ENCODE data around the gene DYNLL1. TPM values are rescaled to one million over a fixed set of nuclear protein-coding genes. Genes with fewer than 3 reads are reported as not detected.
A peak's percentile ranks its signal among the peaks of the same experiment; 100 is the strongest.

The DYNLL1 gene
- polyA plus RNA-seq, 2 of the 4 experiments (the other 2 are of a cell fraction), result 735 to 744 TPM

GRCh38 chr12:120479458-120479857, 16.5 kb upstream of the DYNLL1 start:
- ChIA-PET CTCF (interaction anchor here (1.6 kb wide), 1 partner anchor 9 kb away, joined by 6 read pairs; the partner anchor contains the start of gene SRSF9), POLR2A (interaction anchor here (0.6 kb wide), 1 partner anchor 13 kb away, joined by 3 read pairs; no protein-coding TSS in a partner anchor)
- no peak for DNase-seq (ENCODE audit: low read depth in 1 of 2, low spot score in 1 of 2)
- no peak for FAIRE-seq
- TF ChIP-seq, protein P1, sequence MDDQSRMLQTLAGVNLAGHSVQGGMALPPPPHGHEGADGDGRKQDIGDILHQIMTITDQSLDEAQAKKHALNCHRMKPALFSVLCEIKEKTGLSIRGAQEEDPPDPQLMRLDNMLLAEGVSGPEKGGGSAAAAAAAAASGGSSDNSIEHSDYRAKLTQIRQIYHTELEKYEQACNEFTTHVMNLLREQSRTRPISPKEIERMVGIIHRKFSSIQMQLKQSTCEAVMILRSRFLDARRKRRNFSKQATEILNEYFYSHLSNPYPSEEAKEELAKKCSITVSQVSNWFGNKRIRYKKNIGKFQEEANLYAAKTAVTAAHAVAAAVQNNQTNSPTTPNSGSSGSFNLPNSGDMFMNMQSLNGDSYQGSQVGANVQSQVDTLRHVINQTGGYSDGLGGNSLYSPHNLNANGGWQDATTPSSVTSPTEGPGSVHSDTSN (IDR thresholded peaks at IDR 0.05), result no peak
- no peak for TF ChIP-seq CEBPB (IDR thresholded peaks at IDR 0.05)
- TF ChIP-seq NFE2L2 (conservative IDR thresholded peaks at IDR 0.05; ENCODE audit: low read length), result no peak
- no peak for TF ChIP-seq HEYL (CRISPR knock-in tag; IDR thresholded peaks at IDR 0.05)
- TF ChIP-seq MAFK (IDR thresholded peaks at IDR 0.05; ENCODE audit: partially characterized antibody), result no peak
- no peak for TF ChIP-seq CHD4 (IDR thresholded peaks at IDR 0.05; ENCODE audit: borderline replicate concordance)
- no peak for TF ChIP-seq SMC3 (IDR thresholded peaks at IDR 0.05)
- TF ChIP-seq, protein P2, sequence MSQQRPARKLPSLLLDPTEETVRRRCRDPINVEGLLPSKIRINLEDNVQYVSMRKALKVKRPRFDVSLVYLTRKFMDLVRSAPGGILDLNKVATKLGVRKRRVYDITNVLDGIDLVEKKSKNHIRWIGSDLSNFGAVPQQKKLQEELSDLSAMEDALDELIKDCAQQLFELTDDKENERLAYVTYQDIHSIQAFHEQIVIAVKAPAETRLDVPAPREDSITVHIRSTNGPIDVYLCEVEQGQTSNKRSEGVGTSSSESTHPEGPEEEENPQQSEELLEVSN (IDR thresholded peaks at IDR 0.05; ENCODE audit: borderline replicate concordance, low read depth), result no peak
- TF ChIP-seq HOXB5 (CRISPR knock-in tag; IDR thresholded peaks at IDR 0.05), result no peak
- peak in 1 of 2 experiments; percentile 34; a peak in 3 of 6 replicates for ATAC-seq
- 84% methylated on average over 1 of the region's 1 CpG for WGBS (ENCODE audit: missing lambda C conversion rate)
- H3K4me3 ChIP-seq, result no peak overlapping the region
- no peak overlapping the region for H3K4me2 ChIP-seq
- peaks cover 13% of the 10 kb centered on the region for H3K4me1 ChIP-seq
- H3K9me3 ChIP-seq, result no peaks in the 10 kb centered on the region
- H3K27ac ChIP-seq, result no peak overlapping the region

DNA sequence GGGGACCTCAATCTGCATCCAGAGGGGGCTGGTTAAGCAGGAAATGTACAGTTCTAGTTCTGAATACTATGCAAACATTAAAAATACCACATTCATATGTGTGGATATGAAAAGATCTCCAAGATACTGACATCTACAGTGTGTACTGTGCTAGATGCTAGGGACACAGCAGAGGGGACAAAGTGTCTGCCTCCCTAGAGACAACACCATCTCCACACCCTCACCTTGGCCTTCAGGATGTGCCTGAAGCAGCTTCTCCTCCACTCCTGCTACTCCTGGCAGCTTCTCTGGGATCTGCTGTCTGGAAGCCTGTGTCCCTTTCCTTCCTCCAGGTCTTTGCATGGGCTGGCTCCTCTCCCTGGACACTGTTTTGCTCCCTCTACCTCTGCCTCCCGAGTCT, 15.7 kb upstream of the DYNLL1 start:
- 0 out of 6 replicates have a peak overlapping the region, but pooled peaks of 1 of the 2 experiments have one; percentile 30 for H3K27ac ChIP-seq
- no peak for DNase-seq (ENCODE audit: low read depth in 1 of 2, low spot score in 1 of 2)
- 28% methylated on average over 1 of the region's 1 CpG for WGBS (ENCODE audit: missing lambda C conversion rate)
- H3K4me2 ChIP-seq, result no peak overlapping the region
- peak; percentile 39 to 57; a peak in 4 of 6 replicates for ATAC-seq
- TF ChIP-seq CTCF (IDR thresholded peaks at IDR 0.05) (no peak), FOSB (CRISPR knock-in tag; IDR thresholded peaks at IDR 0.05) (no peak), HOXA7 (CRISPR knock-in tag; IDR thresholded peaks at IDR 0.05) (no peak), CHD4 (IDR thresholded peaks at IDR 0.05; ENCODE audit: borderline replicate concordance) (no peak), BHLHE40 (IDR thresholded peaks at IDR 0.05; ENCODE audit: low read depth, low read length) (no peak), POLR2AphosphoS2 (conservative IDR thresholded peaks at IDR 0.05; ENCODE audit: low read length) (no peak), MAX (IDR thresholded peaks at IDR 0.05) (no peak), KDM1A (IDR thresholded peaks at IDR 0.05; ENCODE audit: low read depth) (no peak)
- TF ChIP-seq, protein P3, sequence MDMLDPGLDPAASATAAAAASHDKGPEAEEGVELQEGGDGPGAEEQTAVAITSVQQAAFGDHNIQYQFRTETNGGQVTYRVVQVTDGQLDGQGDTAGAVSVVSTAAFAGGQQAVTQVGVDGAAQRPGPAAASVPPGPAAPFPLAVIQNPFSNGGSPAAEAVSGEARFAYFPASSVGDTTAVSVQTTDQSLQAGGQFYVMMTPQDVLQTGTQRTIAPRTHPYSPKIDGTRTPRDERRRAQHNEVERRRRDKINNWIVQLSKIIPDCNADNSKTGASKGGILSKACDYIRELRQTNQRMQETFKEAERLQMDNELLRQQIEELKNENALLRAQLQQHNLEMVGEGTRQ (IDR thresholded peaks at IDR 0.05), result no peak
- no peak for FAIRE-seq
- H3K9me3 ChIP-seq, result no peaks in the 10 kb centered on the region
- H3K4me3 ChIP-seq, result no peak overlapping the region
- CTCF ChIA-PET, result interaction anchor here (1.6 kb wide), 1 partner anchor 10 kb away, joined by 6 read pairs; the partner anchor contains the start of gene SRSF9
- POLR2A ChIA-PET, result no interaction called here
- H3K4me1 ChIP-seq, result peaks cover 6% of the 10 kb centered on the region; the same call in 1 of the 3 replicates

- DNase-seq (ENCODE audit: low read depth in 1 of 2, low spot score in 1 of 2) (no peak), ATAC-seq (no peak), FAIRE-seq (no peak)
- 90% methylated on average over 9 of the region's 9 CpGs for WGBS (ENCODE audit: missing lambda C conversion rate)
- Histone ChIP-seq H3K4me3 (no peak overlapping the region), H3K9me3 (no peaks in the 10 kb centered on the region), H3K4me2 (no peak overlapping the region), H3K27ac (no peak overlapping the region), H3K4me1 (peaks cover 6% of the 10 kb centered on the region; the same call in 1 of the 3 replicates)
- ChIA-PET CTCF (interaction anchor here (0.7 to 1.3 kb wide), 4 partner anchors 9 to 51 kb away, joined by 3 to 4 read pairs (median 4); no protein-coding TSS in a partner anchor), POLR2A (no interaction called here)
- TF ChIP-seq HES2 (IDR thresholded peaks at IDR 0.05) (no peak), MAZ (IDR thresholded peaks at IDR 0.05; ENCODE audit: borderline replicate concordance, low read depth, low read length) (no peak), NFE2L2 (conservative IDR thresholded peaks at IDR 0.05; ENCODE audit: low read length) (no peak), HDAC2 (IDR thresholded peaks at IDR 0.05) (no peak)
- TF ChIP-seq, protein P4, sequence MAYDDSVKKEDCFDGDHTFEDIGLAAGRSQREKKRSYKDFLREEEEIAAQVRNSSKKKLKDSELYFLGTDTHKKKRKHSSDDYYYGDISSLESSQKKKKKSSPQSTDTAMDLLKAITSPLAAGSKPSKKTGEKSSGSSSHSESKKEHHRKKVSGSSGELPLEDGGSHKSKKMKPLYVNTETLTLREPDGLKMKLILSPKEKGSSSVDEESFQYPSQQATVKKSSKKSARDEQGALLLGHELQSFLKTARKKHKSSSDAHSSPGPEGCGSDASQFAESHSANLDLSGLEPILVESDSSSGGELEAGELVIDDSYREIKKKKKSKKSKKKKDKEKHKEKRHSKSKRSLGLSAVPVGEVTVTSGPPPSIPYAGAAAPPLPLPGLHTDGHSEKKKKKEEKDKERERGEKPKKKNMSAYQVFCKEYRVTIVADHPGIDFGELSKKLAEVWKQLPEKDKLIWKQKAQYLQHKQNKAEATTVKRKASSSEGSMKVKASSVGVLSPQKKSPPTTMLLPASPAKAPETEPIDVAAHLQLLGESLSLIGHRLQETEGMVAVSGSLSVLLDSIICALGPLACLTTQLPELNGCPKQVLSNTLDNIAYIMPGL (CRISPR knock-in tag; IDR thresholded peaks at IDR 0.05; ENCODE audit: borderline replicate concordance), result no peak
These were observed 14.7 kb upstream of the DYNLL1 start for GRCh38 chr12:120481022-120481767.

All from A549 (cell line).